ENCODE data around the gene FOXN3. TPM values are rescaled to one million over a fixed set of nuclear protein-coding genes. Genes with fewer than 3 reads are reported as not detected.

The FOXN3 gene
- total RNA-seq, 1 experiment from 2014 or later = 125 TPM

DNA sequence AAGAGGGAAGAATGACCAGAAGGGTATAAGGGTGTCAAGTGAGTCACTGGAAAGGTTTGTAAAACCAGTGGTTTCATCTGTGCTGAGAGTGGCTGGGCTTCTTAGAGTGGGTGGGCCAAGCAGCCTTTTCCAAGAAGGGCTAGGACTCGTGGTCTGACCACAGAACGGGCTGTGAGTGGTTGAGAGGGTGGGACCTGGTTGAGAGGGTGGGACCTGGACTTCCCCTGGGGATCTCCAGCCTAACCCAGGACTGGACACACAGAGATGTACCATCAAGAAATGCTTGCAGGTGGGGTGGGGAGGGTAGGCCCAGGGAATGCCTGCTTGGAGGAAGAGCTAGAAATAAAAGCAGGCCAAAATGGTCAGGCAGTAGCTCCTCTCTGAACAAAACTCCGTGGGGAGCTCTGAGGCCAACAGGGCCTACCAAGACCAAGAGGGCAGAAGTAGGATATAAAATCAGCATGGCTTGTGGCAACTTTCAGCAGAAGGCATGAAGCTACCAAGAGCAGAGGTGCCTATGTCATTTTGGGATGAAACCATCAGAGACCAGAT, 140.5 kb downstream of the FOXN3 start:
- Histone ChIP-seq H3K79me1 (ENCODE audit: insufficient read depth, low read depth, low read length, poor library complexity, severe bottlenecking) (peaks cover 5% of the 10 kb centered on the region), H3K4ac (ENCODE audit: low read depth, low read length) (no peak overlapping the region), H2BK15ac (ENCODE audit: low read depth, low read length) (no peak overlapping the region), H2BK20ac (ENCODE audit: low read depth, low read length, poor library complexity, severe bottlenecking) (no peak overlapping the region), H3K27ac (ENCODE audit: insufficient read length, low read depth, low read length) (no peak overlapping the region), H3K27me3 (ENCODE audit: insufficient read depth, low read length) (no peaks in the 10 kb centered on the region), H2BK5ac (ENCODE audit: insufficient read length, low read length) (no peak overlapping the region), H2AFZ (ENCODE audit: low read length) (no peak overlapping the region), H3K18ac (ENCODE audit: insufficient read length, low read depth, low read length) (no peak overlapping the region), H2BK120ac (ENCODE audit: low read depth, low read length, poor library complexity, severe bottlenecking) (no peak overlapping the region), H3K9ac (ENCODE audit: extremely low read depth, insufficient read length, low read length) (no peak overlapping the region), H3K23me2 (ENCODE audit: insufficient read length, low read depth, low read length, poor library complexity, severe bottlenecking) (no peaks in the 10 kb centered on the region), H4K91ac (ENCODE audit: insufficient read length, low read depth, low read length) (no peak overlapping the region), H3K4me2 (ENCODE audit: insufficient read depth, insufficient read length, low read length) (no peak overlapping the region), H4K8ac (replicated peaks; ENCODE audit: insufficient read length, low read depth, low read length) (no peak overlapping the region), H3K9me3 (ENCODE audit: control insufficient read depth, low read depth, low read length) (no peaks in the 10 kb centered on the region), H4K20me1 (ENCODE audit: control insufficient read depth, insufficient read depth, insufficient read length) (no peaks in the 10 kb centered on the region), H3T11ph (ENCODE audit: low read length) (no peak overlapping the region), H2BK12ac (ENCODE audit: insufficient read length, low read depth, low read length) (no peak overlapping the region), H2AK5ac (ENCODE audit: insufficient read length, low read length) (no peak overlapping the region), H3K56ac (ENCODE audit: insufficient read length, low read depth, low read length) (no peak overlapping the region), H4K5ac (ENCODE audit: insufficient read length, low read depth, low read length) (no peak overlapping the region), H3K4me1 (ENCODE audit: insufficient read depth, low read length) (peaks cover 5% of the 10 kb centered on the region; the same call in 1 of the 2 replicates), H3K23ac (ENCODE audit: insufficient read length, low read depth, low read length) (no peak overlapping the region), H3K79me2 (ENCODE audit: insufficient read depth, low read length) (peaks cover 12% of the 10 kb centered on the region; the same call in 1 of the 2 replicates), H3K14ac (ENCODE audit: insufficient read depth, low read length) (no peak overlapping the region)
- Mint-ChIP-seq H3K9me3 (no peaks in the 10 kb centered on the region), H3K4me1 (peaks cover 32 to 38% of the 10 kb centered on the region in 2 experiments), H3K27ac (peak overlapping the region; percentile 55 to 61 (median 59); a peak in 5 of 7 replicates), H3K4me3 (no peak overlapping the region), H3K36me3 (ENCODE audit: insufficient read depth in 1 of 3, low read depth in 3 of 3) (peaks cover 7 to 59% (median 21%) of the 10 kb centered on the region in 3 experiments; a peak in 6 of 7 replicates), H3K27me3 (ENCODE audit: low read depth) (no peaks in the 10 kb centered on the region)
- TF ChIP-seq, protein P1, sequence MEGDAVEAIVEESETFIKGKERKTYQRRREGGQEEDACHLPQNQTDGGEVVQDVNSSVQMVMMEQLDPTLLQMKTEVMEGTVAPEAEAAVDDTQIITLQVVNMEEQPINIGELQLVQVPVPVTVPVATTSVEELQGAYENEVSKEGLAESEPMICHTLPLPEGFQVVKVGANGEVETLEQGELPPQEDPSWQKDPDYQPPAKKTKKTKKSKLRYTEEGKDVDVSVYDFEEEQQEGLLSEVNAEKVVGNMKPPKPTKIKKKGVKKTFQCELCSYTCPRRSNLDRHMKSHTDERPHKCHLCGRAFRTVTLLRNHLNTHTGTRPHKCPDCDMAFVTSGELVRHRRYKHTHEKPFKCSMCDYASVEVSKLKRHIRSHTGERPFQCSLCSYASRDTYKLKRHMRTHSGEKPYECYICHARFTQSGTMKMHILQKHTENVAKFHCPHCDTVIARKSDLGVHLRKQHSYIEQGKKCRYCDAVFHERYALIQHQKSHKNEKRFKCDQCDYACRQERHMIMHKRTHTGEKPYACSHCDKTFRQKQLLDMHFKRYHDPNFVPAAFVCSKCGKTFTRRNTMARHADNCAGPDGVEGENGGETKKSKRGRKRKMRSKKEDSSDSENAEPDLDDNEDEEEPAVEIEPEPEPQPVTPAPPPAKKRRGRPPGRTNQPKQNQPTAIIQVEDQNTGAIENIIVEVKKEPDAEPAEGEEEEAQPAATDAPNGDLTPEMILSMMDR (conservative IDR thresholded peaks at IDR 0.05) = no peak
- DNase-seq = no peak
- WGBS (ENCODE audit: extremely low coverage, insufficient read length, low lambda C conversion rate) = no CpG with 5 or more reads among the region's 3 CpGs
